Measurements from ENCODE around the gene IGFBP7. TPM values are rescaled to one million over a fixed set of nuclear protein-coding genes. Genes with fewer than 3 reads are reported as not detected.

The IGFBP7 gene
- total and polyA plus RNA-seq, 10 of the 15 experiments (the other 5 are each of a cell fraction or from before 2014, with no cell fraction given), result 0.69 to 1.9 (median 1.4) TPM; not detected in 5

DNA sequence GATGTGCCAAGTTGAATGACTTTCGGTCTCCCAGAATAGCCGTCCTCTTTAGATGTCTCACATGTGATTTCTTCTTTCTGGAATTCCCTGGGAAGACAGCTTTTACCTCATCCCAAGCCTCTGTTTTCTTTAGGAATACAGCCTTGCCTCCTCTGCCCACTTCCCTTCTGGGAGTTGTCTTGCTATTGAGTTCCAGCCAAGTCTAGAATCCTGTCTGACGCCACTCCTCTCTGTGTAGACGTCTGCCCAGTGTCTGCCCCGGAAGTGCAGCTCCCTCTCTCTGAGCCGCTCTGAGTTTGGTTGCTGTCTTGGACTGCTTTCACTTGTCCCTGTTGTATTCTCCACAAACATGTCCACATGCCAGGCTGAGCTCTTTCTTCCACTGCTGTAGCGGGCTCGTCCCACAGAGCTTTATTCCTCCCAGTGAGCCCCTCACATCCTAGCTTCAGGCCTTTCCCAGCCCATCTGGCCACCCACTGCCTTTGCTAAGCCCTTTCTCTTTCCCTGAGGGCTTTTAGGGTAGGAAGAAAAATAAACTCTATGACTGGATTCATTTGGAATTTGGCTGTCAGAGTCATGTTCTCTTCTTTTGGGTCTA lies 9.0 kb upstream of the IGFBP7 start:
- no peak overlapping the region for H2AFZ ChIP-seq (ENCODE audit: control insufficient read depth, low read depth, low read length)
- POLR2A ChIA-PET, result no interaction called here

More for the DNA sequence above, 9.0 kb upstream of the IGFBP7 start:
- Histone ChIP-seq H3K36me3 (ENCODE audit: control insufficient read depth in 2 of 2, insufficient read depth in 2 of 2, low read length in 1 of 2) (no peaks in the 10 kb centered on the region), H3K9me3 (replicated peaks; ENCODE audit: control insufficient read depth, insufficient read depth, low read length) (no peaks in the 10 kb centered on the region), H3K27me3 (replicated peaks in 1 of 2; ENCODE audit: control insufficient read depth in 2 of 2, insufficient read depth in 2 of 2, low read length in 1 of 2) (no peaks in the 10 kb centered on the region; a peak in 2 of 4 replicates), H3K4me2 (ENCODE audit: control insufficient read depth, insufficient read depth) (no peak overlapping the region), H3K4me1 (ENCODE audit: control insufficient read depth, insufficient read depth, low read length) (no peaks in the 10 kb centered on the region), H3K9ac (ENCODE audit: control insufficient read depth, insufficient read depth, low read length) (no peak overlapping the region), H3K4me3 (no peak overlapping the region), H3K27ac (ENCODE audit: control insufficient read depth, insufficient read depth) (no peak overlapping the region), H4K20me1 (ENCODE audit: control insufficient read depth, insufficient read depth) (no peaks in the 10 kb centered on the region), H3K79me2 (ENCODE audit: control insufficient read depth, insufficient read depth, low read length) (no peaks in the 10 kb centered on the region)
- TF ChIP-seq YY1 (IDR thresholded peaks at IDR 0.05; ENCODE audit: low read depth, low read length), result no peak
- TF ChIP-seq, protein P1, sequence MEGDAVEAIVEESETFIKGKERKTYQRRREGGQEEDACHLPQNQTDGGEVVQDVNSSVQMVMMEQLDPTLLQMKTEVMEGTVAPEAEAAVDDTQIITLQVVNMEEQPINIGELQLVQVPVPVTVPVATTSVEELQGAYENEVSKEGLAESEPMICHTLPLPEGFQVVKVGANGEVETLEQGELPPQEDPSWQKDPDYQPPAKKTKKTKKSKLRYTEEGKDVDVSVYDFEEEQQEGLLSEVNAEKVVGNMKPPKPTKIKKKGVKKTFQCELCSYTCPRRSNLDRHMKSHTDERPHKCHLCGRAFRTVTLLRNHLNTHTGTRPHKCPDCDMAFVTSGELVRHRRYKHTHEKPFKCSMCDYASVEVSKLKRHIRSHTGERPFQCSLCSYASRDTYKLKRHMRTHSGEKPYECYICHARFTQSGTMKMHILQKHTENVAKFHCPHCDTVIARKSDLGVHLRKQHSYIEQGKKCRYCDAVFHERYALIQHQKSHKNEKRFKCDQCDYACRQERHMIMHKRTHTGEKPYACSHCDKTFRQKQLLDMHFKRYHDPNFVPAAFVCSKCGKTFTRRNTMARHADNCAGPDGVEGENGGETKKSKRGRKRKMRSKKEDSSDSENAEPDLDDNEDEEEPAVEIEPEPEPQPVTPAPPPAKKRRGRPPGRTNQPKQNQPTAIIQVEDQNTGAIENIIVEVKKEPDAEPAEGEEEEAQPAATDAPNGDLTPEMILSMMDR (IDR thresholded peaks at IDR 0.05 in 2 of 3, conservative IDR thresholded peaks at IDR 0.05 in 1 of 3; ENCODE audit: control insufficient read depth in 2 of 3, extremely low read depth in 1 of 3, insufficient read depth in 1 of 3, low read depth in 3 of 3, low read length in 3 of 3), result no peak
- TF ChIP-seq WRNIP1 (IDR thresholded peaks at IDR 0.05; ENCODE audit: borderline replicate concordance, low read depth, low read length), result no peak
- TF ChIP-seq, protein P2, sequence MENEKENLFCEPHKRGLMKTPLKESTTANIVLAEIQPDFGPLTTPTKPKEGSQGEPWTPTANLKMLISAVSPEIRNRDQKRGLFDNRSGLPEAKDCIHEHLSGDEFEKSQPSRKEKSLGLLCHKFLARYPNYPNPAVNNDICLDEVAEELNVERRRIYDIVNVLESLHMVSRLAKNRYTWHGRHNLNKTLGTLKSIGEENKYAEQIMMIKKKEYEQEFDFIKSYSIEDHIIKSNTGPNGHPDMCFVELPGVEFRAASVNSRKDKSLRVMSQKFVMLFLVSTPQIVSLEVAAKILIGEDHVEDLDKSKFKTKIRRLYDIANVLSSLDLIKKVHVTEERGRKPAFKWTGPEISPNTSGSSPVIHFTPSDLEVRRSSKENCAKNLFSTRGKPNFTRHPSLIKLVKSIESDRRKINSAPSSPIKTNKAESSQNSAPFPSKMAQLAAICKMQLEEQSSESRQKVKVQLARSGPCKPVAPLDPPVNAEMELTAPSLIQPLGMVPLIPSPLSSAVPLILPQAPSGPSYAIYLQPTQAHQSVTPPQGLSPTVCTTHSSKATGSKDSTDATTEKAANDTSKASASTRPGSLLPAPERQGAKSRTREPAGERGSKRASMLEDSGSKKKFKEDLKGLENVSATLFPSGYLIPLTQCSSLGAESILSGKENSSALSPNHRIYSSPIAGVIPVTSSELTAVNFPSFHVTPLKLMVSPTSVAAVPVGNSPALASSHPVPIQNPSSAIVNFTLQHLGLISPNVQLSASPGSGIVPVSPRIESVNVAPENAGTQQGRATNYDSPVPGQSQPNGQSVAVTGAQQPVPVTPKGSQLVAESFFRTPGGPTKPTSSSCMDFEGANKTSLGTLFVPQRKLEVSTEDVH (IDR thresholded peaks at IDR 0.05; ENCODE audit: low read depth, partially characterized antibody), result no peak
- TF ChIP-seq CREM (IDR thresholded peaks at IDR 0.05; ENCODE audit: low read depth), result no peak
- TF ChIP-seq MYB (IDR thresholded peaks at IDR 0.05; ENCODE audit: borderline replicate concordance, low read depth, low read length), result no peak
- TF ChIP-seq KLF5 (IDR thresholded peaks at IDR 0.05; ENCODE audit: partially characterized antibody), result no peak
- TF ChIP-seq, protein P3, sequence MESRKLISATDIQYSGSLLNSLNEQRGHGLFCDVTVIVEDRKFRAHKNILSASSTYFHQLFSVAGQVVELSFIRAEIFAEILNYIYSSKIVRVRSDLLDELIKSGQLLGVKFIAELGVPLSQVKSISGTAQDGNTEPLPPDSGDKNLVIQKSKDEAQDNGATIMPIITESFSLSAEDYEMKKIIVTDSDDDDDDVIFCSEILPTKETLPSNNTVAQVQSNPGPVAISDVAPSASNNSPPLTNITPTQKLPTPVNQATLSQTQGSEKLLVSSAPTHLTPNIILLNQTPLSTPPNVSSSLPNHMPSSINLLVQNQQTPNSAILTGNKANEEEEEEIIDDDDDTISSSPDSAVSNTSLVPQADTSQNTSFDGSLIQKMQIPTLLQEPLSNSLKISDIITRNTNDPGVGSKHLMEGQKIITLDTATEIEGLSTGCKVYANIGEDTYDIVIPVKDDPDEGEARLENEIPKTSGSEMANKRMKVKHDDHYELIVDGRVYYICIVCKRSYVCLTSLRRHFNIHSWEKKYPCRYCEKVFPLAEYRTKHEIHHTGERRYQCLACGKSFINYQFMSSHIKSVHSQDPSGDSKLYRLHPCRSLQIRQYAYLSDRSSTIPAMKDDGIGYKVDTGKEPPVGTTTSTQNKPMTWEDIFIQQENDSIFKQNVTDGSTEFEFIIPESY (IDR thresholded peaks at IDR 0.05), result no peak
- no peak for TF ChIP-seq STAT1 (conservative IDR thresholded peaks at IDR 0.05)
- TF ChIP-seq ZNF24 (IDR thresholded peaks at IDR 0.05), result no peak
- TF ChIP-seq, protein P4, sequence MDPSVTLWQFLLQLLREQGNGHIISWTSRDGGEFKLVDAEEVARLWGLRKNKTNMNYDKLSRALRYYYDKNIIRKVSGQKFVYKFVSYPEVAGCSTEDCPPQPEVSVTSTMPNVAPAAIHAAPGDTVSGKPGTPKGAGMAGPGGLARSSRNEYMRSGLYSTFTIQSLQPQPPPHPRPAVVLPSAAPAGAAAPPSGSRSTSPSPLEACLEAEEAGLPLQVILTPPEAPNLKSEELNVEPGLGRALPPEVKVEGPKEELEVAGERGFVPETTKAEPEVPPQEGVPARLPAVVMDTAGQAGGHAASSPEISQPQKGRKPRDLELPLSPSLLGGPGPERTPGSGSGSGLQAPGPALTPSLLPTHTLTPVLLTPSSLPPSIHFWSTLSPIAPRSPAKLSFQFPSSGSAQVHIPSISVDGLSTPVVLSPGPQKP (IDR thresholded peaks at IDR 0.05; ENCODE audit: low read depth, low read length), result no peak
- intact Hi-C loops (cut with micrococcal nuclease; ENCODE audit: unreplicated experiment), result no loop called here
- DNase-seq (ENCODE audit: low read depth, low spot score), result no peak
- WGBS (ENCODE audit: insufficient coverage, insufficient replicate concordance, low lambda C conversion rate, missing lambda C conversion rate), result 33% methylated on average over 8 of the region's 8 CpGs
- ChIA-PET CTCF (no interaction called here), SMC1A (ENCODE audit: uncharacterized antibody, unreplicated experiment) (no interaction called here), RAD21 (ENCODE audit: unreplicated experiment) (no interaction called here)
- ATAC-seq, result no peak
- BruUV-seq (replicated peaks), result no TSS peak
- in situ Hi-C loops (cut with MboI), result no loop called here
- no peak for FAIRE-seq

All from GM12878 (cell line).